ENCODE measurements around the gene MPPE1.
"Not testable (repeated sequence)": the region's sequence is repeated elsewhere in the genome, so short reads cannot be mapped to it uniquely, and the experiment has no call there.

The MPPE1 gene

GRCh38 chr18:11908182-11909060 is at the start of gene MPPE1:
Gene MPPE1, minus strand, starts transcription at chr18:11908317. Its CDS starts 11,053 bp downstream, at chr18:11897264.
- DNase-seq = peak; percentile 81 to 83

- DNase-seq = no peak
Observed at GRCh38 chr18:11957636-11958035, 49.5 kb upstream of the MPPE1 start.

GRCh38 chr18:11956371-11957308 is 48.5 kb upstream of the MPPE1 start:
- DNase-seq = no peak

GRCh38 chr18:11955239-11956029 is 47.3 kb upstream of the MPPE1 start:
- DNase-seq = peak; percentile 36 to 78

- no peak for DNase-seq
Observed at GRCh38 chr18:11953113-11953512, 45.0 kb upstream of the MPPE1 start.

- DNase-seq = no peak
Observed at GRCh38 chr18:11951390-11951851, 43.3 kb upstream of the MPPE1 start.

- no peak for DNase-seq
Observed at GRCh38 chr18:11950824-11951223, 42.7 kb upstream of the MPPE1 start.

- no peak for DNase-seq
Observed at GRCh38 chr18:11948852-11949523, 40.9 kb upstream of the MPPE1 start.

GRCh38 chr18:11947214-11948191 is 39.4 kb upstream of the MPPE1 start:
- DNase-seq = peak; percentile 79 to 92

- no peak for DNase-seq
Observed at GRCh38 chr18:11946756-11947155, 38.6 kb upstream of the MPPE1 start.

- DNase-seq = not testable (repeated sequence)
Observed at GRCh38 chr18:11945834-11946659, 37.9 kb upstream of the MPPE1 start.

GRCh38 chr18:11944786-11945185 is 36.7 kb upstream of the MPPE1 start:
- DNase-seq = no peak

GRCh38 chr18:11944252-11944651 is 36.1 kb upstream of the MPPE1 start:
- DNase-seq = no peak

- no peak for DNase-seq
Observed at GRCh38 chr18:11943551-11943950, 35.4 kb upstream of the MPPE1 start.

GRCh38 chr18:11940956-11941355 is 32.8 kb upstream of the MPPE1 start:
- DNase-seq = no peak

GRCh38 chr18:11937874-11938478 is 29.9 kb upstream of the MPPE1 start:
- peak; percentile 37 to 52 for DNase-seq

- no peak for DNase-seq
Observed at GRCh38 chr18:11932393-11932792, 24.3 kb upstream of the MPPE1 start.

GRCh38 chr18:11927497-11927896 is 19.4 kb upstream of the MPPE1 start:
- DNase-seq = no peak

GRCh38 chr18:11925800-11926481 is 17.8 kb upstream of the MPPE1 start:
- DNase-seq = no peak

Measured in hippocampal formation (tissue), 2 donors.